Psoas muscle (tissue), 8 donors: ENCODE data around the gene MAOB. TPM values are rescaled to one million over a fixed set of nuclear protein-coding genes. Genes with fewer than 3 reads are reported as not detected.

Source experiments
- ATAC-seq, 4 donors: fragments of 200-7000 bp; cut with Tn5 transposase; one replicate each; pipeline ENCODE4 v1.9.1; 2020; ENCODE audit warnings: moderate library complexity in 3 of 4, mild to moderate bottlenecking in 2 of 4
- DNase-seq, 2 donors: peaks; one replicate each; pipeline ENCODE4 v3.0.0-alpha.2; 2020
- H3K27ac ChIP-seq: fragments of 200-600 bp; one replicate; pipeline ENCODE4 v1.8.0; 2022
- H3K27me3 ChIP-seq, 3 donors: fragments of 200-600 bp in 1 of 3; one replicate each; pipeline versions ENCODE4 v1.6.1 to v1.8.0; 2013 to 2022; ENCODE audit warnings: low read length in 2 of 3, mild to moderate bottlenecking in 2 of 3, moderate library complexity in 1 of 3; ENCODE audit not compliant: insufficient read depth in 3 of 3
- H3K36me3 ChIP-seq, 2 donors: fragments of 200-600 bp in 1 of 2; one replicate each; pipeline versions ENCODE4 v1.6.1 to v1.8.0; 2013 to 2022; ENCODE audit warnings: low read depth in 1 of 2, mild to moderate bottlenecking in 1 of 2, moderate library complexity in 1 of 2; ENCODE audit not compliant: insufficient read depth in 1 of 2
- H3K4me1 ChIP-seq: fragments of 200-600 bp; one replicate; pipeline ENCODE4 v1.8.0; 2022
- H3K4me3 ChIP-seq: fragments of 200-600 bp; one replicate; pipeline ENCODE4 v1.8.0; 2022; ENCODE audit warnings: mild to moderate bottlenecking
- H3K9me3 ChIP-seq: fragments of 200-600 bp; one replicate; pipeline ENCODE4 v1.8.0; 2022
- CTCF ChIP-seq: fragments of 200-600 bp; IDR thresholded peaks from one replicate; pipeline ENCODE4 v1.8.0; 2022; ENCODE audit warnings: antibody characterized with exemption
- WGBS, 3 donors: extraction: QIAGEN DNeasy Blood & Tissue Kit; methylation state at CpG; one replicate each; pipeline versions ENCODE4 v1.1.6 to v1.1.7; 2013; 5-methylcytosine and 5-hydroxymethylcytosine counted together
- intact Hi-C, 2 donors: fragments of 100-400 bp; cut with DNase I; formaldehyde crosslinking; loops; one replicate each; pipeline versions ENCODE4 v1.11.0 to v1.14.2; 2022
- polyA plus RNA-seq, 3 donors: library from polyadenylated mRNA; stranded (reverse); fragments of 200-250 nt; gene quantifications; one replicate each; pipeline ENCODE4 v1.2.3, GENCODE V29; 2013
- total RNA-seq, 4 donors: library from RNA; stranded (reverse); fragmentation: NEBNext Ultra II Directional in 2 of 4; extraction: Animal tissue kit (Norgen Biotek cat#: 25700) in 2 of 4; gene quantifications; one replicate each; pipeline versions ENCODE4 v1.2.1 to v1.2.4, GENCODE V29; 2021 to 2023
- donor health status: healthy with polysubstance abuse.
- donor health status: DM: no; HTN: no; CAD: no; lungs with moderate emphysema.
- donor health status: Bipolar disorder and iron deficiency.
- donor health status: healthy.
- donor health status: DM: yes; HTN: yes; CAD: no.
- donor health status: DM: no; HTN: no; CAD: no.
- donor health status: DM: no; HTN: no; CAD: no.
- donor health status: DM: yes; HTN: yes; CAD: no.

MAOB gene
- total and polyA plus RNA-seq, 7 donors = 13.0 to 80.6 (median 42.6) TPM

- H3K4me1 ChIP-seq = peaks cover 6% of the 10 kb centered on the region
- ATAC-seq (peak in 1 of 4 donors; percentile 65), DNase-seq (no peak)
- no peak overlapping the region for H3K27ac ChIP-seq
- H3K36me3 ChIP-seq = no peaks in the 10 kb centered on the region
- H3K27me3 ChIP-seq = peaks cover 0 to 5% (median 0%) of the 10 kb centered on the region in 3 donors
- WGBS, 3 donors = 28 to 42% (median 32%) methylated on average over 2 of the region's 2 CpGs
- TF ChIP-seq CTCF = no peak
- intact Hi-C loops = no loop called here
- no peaks in the 10 kb centered on the region for H3K9me3 ChIP-seq
- H3K4me3 ChIP-seq = no peak overlapping the region
These were observed 67.0 kb downstream of the MAOB start for GRCh38 chrX:43815209-43815608.

DNA sequence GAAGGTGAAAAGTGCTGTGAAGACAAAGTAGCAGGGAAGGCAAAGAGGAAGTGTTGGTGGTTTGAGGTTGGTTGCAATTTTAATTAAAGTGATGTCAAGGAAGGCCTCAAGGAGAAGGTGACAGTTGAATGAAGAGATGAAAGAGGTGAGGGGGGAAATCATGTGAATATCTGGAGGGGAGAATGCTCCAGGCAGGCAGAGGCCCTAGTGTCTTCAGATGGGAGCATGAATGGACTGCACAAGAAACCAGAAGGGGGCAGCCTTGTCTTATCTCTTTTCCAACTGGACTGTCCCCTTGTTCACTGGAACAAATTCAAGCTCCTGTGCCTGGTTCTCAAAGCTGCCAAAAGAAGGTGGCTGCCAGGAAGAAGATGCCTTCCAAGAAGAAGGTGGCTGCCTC is 68.4 kb downstream of the MAOB start:
- H3K36me3 ChIP-seq = no peaks in the 10 kb centered on the region
- H3K4me1 ChIP-seq = peaks cover 6% of the 10 kb centered on the region
- no peak overlapping the region for H3K4me3 ChIP-seq
- no peaks in the 10 kb centered on the region for H3K9me3 ChIP-seq
- peak; percentile 49 to 85 (median 68) for ATAC-seq
- peak; percentile 32 for TF ChIP-seq CTCF
- intact Hi-C loops = no loop called here
- peaks cover 0 to 5% (median 0%) of the 10 kb centered on the region in 3 donors for H3K27me3 ChIP-seq
- no peak overlapping the region for H3K27ac ChIP-seq
- peak in 1 of 2 donors; percentile 47 for DNase-seq

DNA sequence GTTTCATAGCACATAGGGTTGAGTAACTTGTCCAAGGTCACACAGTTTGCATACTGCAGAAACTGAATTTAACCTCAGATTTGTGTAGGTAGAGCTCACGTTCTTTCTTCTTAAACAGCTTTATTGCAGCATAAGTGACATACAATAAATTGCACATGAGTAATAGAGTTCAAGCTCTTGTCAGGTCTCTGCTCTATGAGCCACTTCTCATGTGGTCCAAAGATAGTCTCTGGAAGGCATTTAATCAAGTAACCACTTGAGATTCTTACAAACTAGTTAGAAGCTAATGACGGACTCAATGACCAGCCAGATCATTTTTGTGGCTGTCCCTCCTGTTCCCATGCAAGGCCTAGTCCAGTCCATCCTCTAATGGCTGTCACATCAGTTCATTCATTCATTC is 68.9 kb downstream of the MAOB start:
- no peaks in the 10 kb centered on the region for H3K36me3 ChIP-seq
- no peak overlapping the region for H3K27ac ChIP-seq
- no peaks in the 10 kb centered on the region for H3K9me3 ChIP-seq
- ATAC-seq = no peak
- H3K27me3 ChIP-seq = peaks cover 0 to 2% (median 0%) of the 10 kb centered on the region in 3 donors
- WGBS, 3 donors = 70 to 91% (median 91%) methylated on average over 2 of the region's 2 CpGs
- intact Hi-C loops = no loop called here
- no peak overlapping the region for H3K4me3 ChIP-seq
- TF ChIP-seq CTCF = no peak
- H3K4me1 ChIP-seq = peaks cover 6% of the 10 kb centered on the region
- no peak for DNase-seq

GRCh38 chrX:43809463-43809862 is 72.8 kb downstream of the MAOB start:
- no peak for TF ChIP-seq CTCF
- Histone ChIP-seq H3K27ac (no peak overlapping the region), H3K9me3 (no peaks in the 10 kb centered on the region), H3K4me1 (peaks cover 3% of the 10 kb centered on the region), H3K27me3 (peaks cover 0 to 4% (median 0%) of the 10 kb centered on the region in 3 donors), H3K36me3 (no peaks in the 10 kb centered on the region), H3K4me3 (no peak overlapping the region)
- DNase-seq (no peak), ATAC-seq (peak in 1 of 4 donors; percentile 56)
- intact Hi-C loops = no loop called here

DNA sequence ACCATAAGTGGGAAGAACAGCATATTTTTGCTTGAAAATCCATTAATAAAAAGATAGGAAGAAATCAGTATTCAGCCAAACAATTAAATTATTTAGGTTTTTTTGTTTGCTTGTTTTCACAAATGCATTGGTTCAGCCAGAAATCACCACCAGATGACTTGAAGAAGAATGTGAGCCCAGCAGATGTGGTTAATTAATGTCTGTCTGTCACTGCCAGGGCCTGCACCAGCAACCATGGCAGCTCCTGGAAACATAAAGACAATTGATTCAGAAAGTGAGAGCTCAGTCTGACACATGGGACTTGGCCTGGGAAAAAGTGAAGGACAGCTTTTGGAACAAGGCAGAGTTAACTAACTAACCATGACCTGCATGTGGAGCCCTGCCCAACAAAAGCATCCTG is 74.0 kb downstream of the MAOB start:
- DNase-seq (no peak), ATAC-seq (no peak)
- intact Hi-C loops = no loop called here

More for the DNA sequence above, 74.0 kb downstream of the MAOB start:
- Histone ChIP-seq H3K27me3 (peaks cover 0 to 4% (median 0%) of the 10 kb centered on the region in 3 donors), H3K4me3 (no peak overlapping the region), H3K27ac (no peak overlapping the region), H3K4me1 (peaks cover 3% of the 10 kb centered on the region), H3K36me3 (no peaks in the 10 kb centered on the region), H3K9me3 (no peaks in the 10 kb centered on the region)
- TF ChIP-seq CTCF = no peak
